PC-3 (cell line): ENCODE data around the gene LAMB2. TPM values are rescaled to one million over a fixed set of nuclear protein-coding genes. Genes with fewer than 3 reads are reported as not detected.
A peak's percentile ranks its signal among the peaks of the same experiment; 100 is the strongest.

Source experiments
- ATAC-seq: fragments of 200-7000 bp; cut with Tn5 transposase; 2 replicates; pipeline ENCODE4 v1.9.1; 2020; ENCODE audit warnings: mild to moderate bottlenecking, moderate library complexity
- BruUV-seq: library from RNA; stranded (reverse); fragments of 400-500 nt; replicated peaks from 2 replicates; lab custom pipeline; 2021; lab: Mats Ljungman, UMichigan
- CTCF ChIA-PET: fragments of 300-600 bp; sonication (Branson Sonifier 250); formaldehyde crosslinking; loops from one replicate; lab custom pipeline; 2022; ENCODE audit warnings: antibody characterized with exemption; lab: Charles Lee
- POLR2A ChIA-PET: fragments of 300-600 bp; sonication (Branson Sonifier 250); formaldehyde crosslinking; loops from one replicate; lab custom pipeline; 2022; ENCODE audit warnings: antibody characterized with exemption; ENCODE audit not compliant: unreplicated experiment; lab: Charles Lee
- DNase-seq: peaks from one replicate; pipeline ENCODE4 v3.0.0-alpha.2; 2015
- H2AFZ ChIP-seq: fragments of 300-600 bp; sonication (generic); 2 replicates; pipeline ENCODE4 v1.6.0; 2016; ENCODE audit warnings: antibody characterized with exemption, low read length
- H3F3A ChIP-seq: fragments of 300-600 bp; sonication (generic); one replicate; pipeline ENCODE4 v1.6.0; 2017; ENCODE audit warnings: antibody characterized with exemption, low read length, control low read depth, mild to moderate bottlenecking; ENCODE audit not compliant: unreplicated experiment
- H3K27ac ChIP-seq: fragments of 300-600 bp; sonication (generic); 2 replicates; pipeline ENCODE4 v1.5.1; 2016; ENCODE audit warnings: mild to moderate bottlenecking, low read length
- H3K27me3 ChIP-seq: fragments of 300-600 bp; sonication (generic); 2 replicates; pipeline ENCODE4 v1.6.1; 2016; ENCODE audit warnings: low read length, mixed read lengths
- H3K36me3 ChIP-seq: fragments of 300-600 bp; sonication (generic); 2 replicates; pipeline ENCODE4 v1.6.1; 2016; ENCODE audit warnings: low read depth, mixed run types, low read length, mixed read lengths
- H3K4me1 ChIP-seq: fragments of 300-600 bp; sonication (generic); 2 replicates; pipeline ENCODE4 v1.5.1; 2016; ENCODE audit warnings: low read length; ENCODE audit not compliant: insufficient read depth
- H3K4me2 ChIP-seq: fragments of 300-600 bp; sonication (generic); 2 replicates; pipeline ENCODE4 v1.6.0; 2016; ENCODE audit warnings: low read length
- H3K4me3 ChIP-seq: fragments of 300-600 bp; sonication (generic); 2 replicates; pipeline ENCODE4 v1.5.1; 2016; ENCODE audit warnings: mild to moderate bottlenecking, low read length, mixed read lengths
- H3K79me2 ChIP-seq: fragments of 300-600 bp; sonication (generic); 2 replicates; pipeline ENCODE4 v1.6.1; 2017; ENCODE audit warnings: low read length, mixed read lengths
- H3K9ac ChIP-seq: fragments of 300-600 bp; sonication (generic); 2 replicates; pipeline ENCODE4 v1.6.0; 2016; ENCODE audit warnings: mild to moderate bottlenecking, low read length
- H3K9me2 ChIP-seq: fragments of 300-600 bp; sonication (generic); replicated peaks from 2 replicates; pipeline ENCODE4 v1.6.1; 2016; ENCODE audit warnings: mixed run types, low read length, mixed read lengths
- H3K9me3 ChIP-seq: fragments of 300-600 bp; sonication (generic); 2 replicates; pipeline ENCODE4 v1.6.1; 2016; ENCODE audit warnings: low read length, mixed read lengths
- H4K20me1 ChIP-seq: fragments of 300-600 bp; sonication (generic); 2 replicates; pipeline ENCODE4 v1.6.1; 2016; ENCODE audit warnings: low read length, mixed read lengths
- EZH2 ChIP-seq: fragments of 300-600 bp; sonication (generic); IDR thresholded peaks from one replicate; pipeline ENCODE4 v1.6.1; 2017; ENCODE audit warnings: antibody characterized with exemption, mild to moderate bottlenecking, low read length; ENCODE audit not compliant: unreplicated experiment
- EZH2phosphoT487 ChIP-seq: fragments of 300-600 bp; sonication (generic); IDR thresholded peaks from 2 replicates; pipeline ENCODE4 v1.6.1; 2018; ENCODE audit warnings: mild to moderate bottlenecking, antibody characterized with exemption, low read length, borderline replicate concordance
- intact Hi-C: fragments of 100-400 bp; cut with micrococcal nuclease; formaldehyde crosslinking; loops from 2 replicates; pipeline ENCODE4 v1.9.0; 2023
- total RNA-seq: library from RNA; depleted of rRNA; stranded (reverse); fragments of >200 nt; gene quantifications from 2 replicates; pipeline ENCODE4 v1.2.3, GENCODE V29; 2014
- TF ChIP-seq, protein P1 (sequence below): fragments of 300-600 bp; sonication (generic); conservative IDR thresholded peaks from 2 replicates; pipeline ENCODE4 v1.5.1; 2017; ENCODE audit warnings: antibody characterized with exemption, low read depth, mild to moderate bottlenecking, low read length

Gene LAMB2
- total RNA-seq, 1 experiment from 2014 or later = 240 TPM

- no peak for DNase-seq
- no peaks in the 10 kb centered on the region for H3K9me3 ChIP-seq
- no peak overlapping the region for H3K27ac ChIP-seq
- H3K9ac ChIP-seq = no peak overlapping the region
- H3K4me2 ChIP-seq = peak overlapping the region; percentile 96
- intact Hi-C loops = no loop called here
- H3F3A ChIP-seq = peaks cover 7% of the 10 kb centered on the region
- BruUV-seq = no TSS peak
- H4K20me1 ChIP-seq = no peaks in the 10 kb centered on the region
- TF ChIP-seq EZH2phosphoT487 (no peak), EZH2 (no peak)
- TF ChIP-seq, protein P1, sequence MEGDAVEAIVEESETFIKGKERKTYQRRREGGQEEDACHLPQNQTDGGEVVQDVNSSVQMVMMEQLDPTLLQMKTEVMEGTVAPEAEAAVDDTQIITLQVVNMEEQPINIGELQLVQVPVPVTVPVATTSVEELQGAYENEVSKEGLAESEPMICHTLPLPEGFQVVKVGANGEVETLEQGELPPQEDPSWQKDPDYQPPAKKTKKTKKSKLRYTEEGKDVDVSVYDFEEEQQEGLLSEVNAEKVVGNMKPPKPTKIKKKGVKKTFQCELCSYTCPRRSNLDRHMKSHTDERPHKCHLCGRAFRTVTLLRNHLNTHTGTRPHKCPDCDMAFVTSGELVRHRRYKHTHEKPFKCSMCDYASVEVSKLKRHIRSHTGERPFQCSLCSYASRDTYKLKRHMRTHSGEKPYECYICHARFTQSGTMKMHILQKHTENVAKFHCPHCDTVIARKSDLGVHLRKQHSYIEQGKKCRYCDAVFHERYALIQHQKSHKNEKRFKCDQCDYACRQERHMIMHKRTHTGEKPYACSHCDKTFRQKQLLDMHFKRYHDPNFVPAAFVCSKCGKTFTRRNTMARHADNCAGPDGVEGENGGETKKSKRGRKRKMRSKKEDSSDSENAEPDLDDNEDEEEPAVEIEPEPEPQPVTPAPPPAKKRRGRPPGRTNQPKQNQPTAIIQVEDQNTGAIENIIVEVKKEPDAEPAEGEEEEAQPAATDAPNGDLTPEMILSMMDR = no peak
- no peak overlapping the region for H2AFZ ChIP-seq
- no peaks in the 10 kb centered on the region for H3K27me3 ChIP-seq
- H3K79me2 ChIP-seq = peaks cover 20% of the 10 kb centered on the region
- ATAC-seq = no peak
- peaks cover 44% of the 10 kb centered on the region for H3K36me3 ChIP-seq
- CTCF ChIA-PET = no interaction called here
- POLR2A ChIA-PET = interaction anchor here (0.6 kb wide), 1 partner anchor 52 kb away, joined by 4 read pairs; the partner anchor contains the start of gene KLHDC8B
- H3K4me1 ChIP-seq = peaks cover 15% of the 10 kb centered on the region
- H3K9me2 ChIP-seq = no peaks in the 10 kb centered on the region
- peak overlapping the region; percentile 85 for H3K4me3 ChIP-seq
Observed at GRCh38 chr3:49119036-49119435, 13.8 kb downstream of the LAMB2 start.

DNA sequence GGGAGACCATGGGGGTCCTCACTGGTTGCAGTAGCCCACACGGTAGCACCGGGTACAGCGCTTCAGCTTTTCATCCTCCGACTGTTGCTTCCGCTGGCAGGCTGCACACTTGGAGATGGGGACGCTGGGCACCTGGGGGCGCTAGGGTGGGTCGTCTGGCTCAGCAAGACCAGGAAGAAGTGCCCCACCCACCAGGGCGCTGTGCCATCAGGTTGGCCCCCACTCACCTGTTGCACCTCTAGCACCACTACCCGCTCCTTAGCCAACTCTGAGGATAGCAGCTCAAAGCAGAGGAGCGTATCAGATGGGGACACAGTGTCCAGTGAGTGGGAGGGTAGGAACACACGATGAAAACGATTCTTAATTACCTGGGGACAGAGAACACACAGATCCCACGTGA lies 20.6 kb downstream of the LAMB2 start:
- H3F3A ChIP-seq = no peaks in the 10 kb centered on the region
- peaks cover 69% of the 10 kb centered on the region; the same call in 1 of the 2 replicates for H3K36me3 ChIP-seq
- CTCF ChIA-PET = no interaction called here
- no peak for TF ChIP-seq EZH2phosphoT487
- TF ChIP-seq EZH2 = no peak
- TF ChIP-seq, protein P1 = no peak
- BruUV-seq = no TSS peak
- no peaks in the 10 kb centered on the region for H3K27me3 ChIP-seq
- no peaks in the 10 kb centered on the region for H3K4me1 ChIP-seq
- no peaks in the 10 kb centered on the region for H3K9me3 ChIP-seq
- no peak overlapping the region for H3K4me3 ChIP-seq
- no peaks in the 10 kb centered on the region for H4K20me1 ChIP-seq
- intact Hi-C loops = no loop called here
- H3K9me2 ChIP-seq = no peaks in the 10 kb centered on the region
- no peak for DNase-seq
- no peak for ATAC-seq
- H3K79me2 ChIP-seq = no peaks in the 10 kb centered on the region
- POLR2A ChIA-PET = interaction anchor here (0.6 kb wide), 1 partner anchor 90 kb away, joined by 3 read pairs; the partner anchor contains the start of gene NDUFAF3
- H3K27ac ChIP-seq = no peak overlapping the region
- H3K9ac ChIP-seq = no peak overlapping the region
- H2AFZ ChIP-seq = no peak overlapping the region
- no peak overlapping the region for H3K4me2 ChIP-seq

DNA sequence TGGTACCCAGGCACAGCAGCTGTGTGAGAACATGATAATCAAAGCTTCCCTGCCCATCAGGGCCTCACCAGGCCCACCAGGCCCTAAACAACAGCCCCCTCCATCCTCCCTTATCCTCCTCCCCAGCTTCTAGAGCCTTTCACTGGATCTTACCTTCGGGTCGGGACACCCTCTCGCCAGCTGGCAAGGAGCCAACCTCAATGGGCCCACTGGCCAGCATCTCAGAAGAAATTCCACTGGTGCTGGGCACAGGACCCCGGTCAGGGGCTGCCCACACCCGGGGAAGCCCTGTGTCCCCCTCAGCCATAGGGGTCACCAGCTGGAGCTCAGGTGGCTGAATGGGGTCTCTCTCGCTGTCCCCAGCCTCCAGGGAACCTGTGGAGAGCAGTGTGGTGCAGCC lies 21.5 kb downstream of the LAMB2 start:
- Histone ChIP-seq H3K27me3 (no peaks in the 10 kb centered on the region), H2AFZ (no peak overlapping the region), H3K4me3 (no peak overlapping the region), H3K9me3 (no peaks in the 10 kb centered on the region), H3K36me3 (peaks cover 60% of the 10 kb centered on the region; the same call in 1 of the 2 replicates), H3K4me1 (no peaks in the 10 kb centered on the region), H3K79me2 (no peaks in the 10 kb centered on the region), H3K27ac (no peak overlapping the region), H3F3A (no peaks in the 10 kb centered on the region), H4K20me1 (no peaks in the 10 kb centered on the region), H3K4me2 (no peak overlapping the region), H3K9ac (no peak overlapping the region), H3K9me2 (no peaks in the 10 kb centered on the region)
- TF ChIP-seq EZH2phosphoT487 (no peak), EZH2 (no peak)
- TF ChIP-seq, protein P1 = no peak
- no TSS peak for BruUV-seq
- POLR2A ChIA-PET = no interaction called here
- intact Hi-C loops = no loop called here
- no peak for DNase-seq
- no peak for ATAC-seq
- CTCF ChIA-PET = interaction anchor here (0.6 kb wide), 1 partner anchor 18 kb away, joined by 3 read pairs; no protein-coding TSS in a partner anchor
